Fibroblast of mammary gland (primary cell): ENCODE measurements around the gene PLRG1.
A peak's percentile ranks its signal among the peaks of the same experiment; 100 is the strongest.

Source experiments
- DNase-seq: peaks from one replicate; pipeline ENCODE4 v3.0.0-alpha.2; 2010; ENCODE audit warnings: low read depth
- H3K4me3 ChIP-seq: 2 replicates; pipeline ENCODE4 v1.5.1; 2011; ENCODE audit warnings: low read depth, mild to moderate bottlenecking, low read length, moderate library complexity; ENCODE audit not compliant: control insufficient read depth
- TF ChIP-seq, protein P1 (sequence below): conservative IDR thresholded peaks from 2 replicates; pipeline ENCODE4 v1.5.1; 2011; ENCODE audit warnings: low read depth, low read length, inconsistent platforms; ENCODE audit not compliant: control insufficient read depth, insufficient read depth

PLRG1 gene

GRCh38 chr4:154545689-154546088 is 4.5 kb downstream of the PLRG1 start:
- TF ChIP-seq, protein P1, sequence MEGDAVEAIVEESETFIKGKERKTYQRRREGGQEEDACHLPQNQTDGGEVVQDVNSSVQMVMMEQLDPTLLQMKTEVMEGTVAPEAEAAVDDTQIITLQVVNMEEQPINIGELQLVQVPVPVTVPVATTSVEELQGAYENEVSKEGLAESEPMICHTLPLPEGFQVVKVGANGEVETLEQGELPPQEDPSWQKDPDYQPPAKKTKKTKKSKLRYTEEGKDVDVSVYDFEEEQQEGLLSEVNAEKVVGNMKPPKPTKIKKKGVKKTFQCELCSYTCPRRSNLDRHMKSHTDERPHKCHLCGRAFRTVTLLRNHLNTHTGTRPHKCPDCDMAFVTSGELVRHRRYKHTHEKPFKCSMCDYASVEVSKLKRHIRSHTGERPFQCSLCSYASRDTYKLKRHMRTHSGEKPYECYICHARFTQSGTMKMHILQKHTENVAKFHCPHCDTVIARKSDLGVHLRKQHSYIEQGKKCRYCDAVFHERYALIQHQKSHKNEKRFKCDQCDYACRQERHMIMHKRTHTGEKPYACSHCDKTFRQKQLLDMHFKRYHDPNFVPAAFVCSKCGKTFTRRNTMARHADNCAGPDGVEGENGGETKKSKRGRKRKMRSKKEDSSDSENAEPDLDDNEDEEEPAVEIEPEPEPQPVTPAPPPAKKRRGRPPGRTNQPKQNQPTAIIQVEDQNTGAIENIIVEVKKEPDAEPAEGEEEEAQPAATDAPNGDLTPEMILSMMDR: peak; percentile 6
- no peak overlapping the region for H3K4me3 ChIP-seq
- no peak for DNase-seq

DNA sequence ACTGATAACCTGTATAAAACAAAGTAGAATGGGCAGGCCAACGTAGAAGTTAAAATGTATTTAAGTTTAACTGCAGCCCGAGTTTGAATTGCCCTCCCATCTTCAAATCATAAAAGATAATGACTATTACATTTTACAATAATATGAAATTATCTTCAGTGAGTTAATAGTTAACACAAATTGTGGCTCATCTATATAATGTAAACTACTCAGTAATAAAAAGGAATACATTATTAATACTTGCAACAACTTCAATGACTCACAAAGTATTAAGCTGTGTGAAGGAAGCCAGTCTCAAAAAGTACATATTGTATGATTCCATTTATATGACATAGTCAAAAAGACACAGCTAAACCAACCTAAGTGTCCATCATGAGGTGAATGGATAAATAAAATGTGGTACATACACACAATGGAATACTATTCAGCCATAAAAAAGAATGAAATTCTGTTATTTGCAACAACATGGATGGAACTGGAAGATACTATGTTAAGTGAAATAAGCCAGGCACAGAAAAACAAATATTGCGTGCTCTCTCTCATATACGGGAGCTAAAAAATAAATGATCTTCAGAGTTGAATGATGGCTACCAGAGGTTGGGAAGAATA is 7.8 kb downstream of the PLRG1 start:
- DNase-seq: no peak
- H3K4me3 ChIP-seq: no peak overlapping the region
- TF ChIP-seq, protein P1: no peak

DNA sequence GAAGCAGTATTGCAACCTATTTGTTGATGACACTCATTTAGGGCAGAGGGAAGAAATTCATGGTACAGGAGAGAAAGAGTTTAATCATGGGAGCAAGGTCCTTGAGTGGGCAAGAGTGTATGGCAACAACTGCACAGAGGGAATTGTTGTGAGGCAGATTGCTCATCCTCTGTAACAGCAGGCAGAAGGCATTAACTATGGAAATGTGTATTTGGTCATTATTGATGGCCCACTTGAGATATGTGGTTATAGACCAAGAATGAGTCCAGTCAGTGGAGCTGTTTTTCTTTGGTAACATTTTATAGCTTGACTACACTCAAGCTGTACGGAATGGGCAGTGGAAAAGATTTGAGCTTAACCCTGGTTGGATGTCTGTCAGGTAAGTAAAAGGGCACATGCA is 15.9 kb downstream of the PLRG1 start:
- TF ChIP-seq, protein P1: no peak
- H3K4me3 ChIP-seq: no peak overlapping the region
- DNase-seq: peak; percentile 60

DNA sequence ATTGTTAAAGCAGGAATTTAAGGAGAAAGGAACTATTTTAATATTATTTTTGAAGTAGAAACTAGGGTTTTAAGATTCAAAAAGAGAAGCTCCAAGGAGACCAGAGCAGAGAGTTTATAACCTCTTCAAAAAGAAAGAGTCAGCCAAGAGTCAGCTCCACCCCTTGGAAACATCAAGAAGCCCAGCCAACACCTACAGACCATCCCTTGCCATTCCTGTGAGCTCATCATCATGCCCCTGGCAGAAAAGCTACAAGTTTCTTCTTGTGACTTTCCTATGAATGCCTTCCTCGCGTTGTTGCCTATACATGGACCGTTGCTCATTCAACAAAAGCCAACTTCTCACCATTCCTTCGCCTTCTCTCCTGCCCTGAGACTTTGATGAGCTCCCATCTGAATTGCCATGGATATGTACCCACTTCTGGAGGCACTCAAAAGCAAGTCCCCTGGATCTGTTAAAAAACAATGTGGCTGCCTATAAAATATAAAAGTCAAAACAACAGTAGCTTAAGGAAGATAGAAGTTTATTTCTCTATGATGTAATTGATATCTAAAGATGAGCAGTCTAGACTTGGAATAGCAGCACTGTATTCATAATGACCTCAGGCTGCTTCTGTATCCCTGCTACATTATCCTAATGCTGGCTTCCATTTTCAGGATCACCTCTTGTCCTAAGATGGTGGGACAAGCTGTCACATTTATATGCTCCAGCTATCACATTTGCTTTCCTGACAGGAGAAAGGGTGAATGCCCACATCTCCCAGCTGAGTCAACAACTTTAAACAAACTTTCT is 20.3 kb downstream of the PLRG1 start:
- no peak overlapping the region for H3K4me3 ChIP-seq
- TF ChIP-seq, protein P1: no peak
- peak; percentile 27 for DNase-seq

DNA sequence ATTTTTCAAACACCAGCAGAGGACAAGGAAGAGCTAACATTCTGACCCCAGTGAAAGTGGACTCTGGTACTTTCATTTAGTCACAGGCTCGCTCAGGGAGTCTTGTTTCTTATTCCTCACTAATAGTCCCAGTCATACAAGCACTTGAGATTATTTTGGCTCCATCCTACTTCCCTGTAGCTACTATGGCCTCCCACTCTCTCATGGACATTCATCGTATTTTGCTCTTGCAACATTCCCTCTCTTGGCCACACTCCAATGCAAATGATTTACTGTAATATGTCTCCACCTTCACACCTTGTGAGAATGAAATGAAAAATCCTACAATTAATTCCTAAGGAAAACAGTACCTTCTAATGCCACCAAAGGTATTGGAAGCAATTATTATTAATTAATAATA is 21.3 kb downstream of the PLRG1 start:
- DNase-seq: peak; percentile 45
- no peak overlapping the region for H3K4me3 ChIP-seq
- TF ChIP-seq, protein P1: no peak

GRCh38 chr4:154527308-154527707 is 22.9 kb downstream of the PLRG1 start:
- TF ChIP-seq, protein P1: no peak
- H3K4me3 ChIP-seq: no peak overlapping the region
- DNase-seq: no peak

- TF ChIP-seq, protein P1: no peak
- H3K4me3 ChIP-seq: no peak overlapping the region
- no peak for DNase-seq
These were observed 24.0 kb downstream of the PLRG1 start for GRCh38 chr4:154526151-154526550.
